BLaER1 treated with 17β-estradiol and CSF1 and Interleukin-3, amounts not matched to agents 10 nM and 100 nM (cell line): ENCODE measurements around the gene CNN3.
"Not testable (repeated sequence)": the region's sequence is repeated elsewhere in the genome, so short reads cannot be mapped to it uniquely, and the experiment has no call there.

ENCODE experiments used
- H3K27ac ChIP-seq, 11 experiments: shearing (Covaris generic); formaldehyde crosslinking; 2 replicates each; pipeline ENCODE4 v1.8.1; 2022
- H3K27me3 ChIP-seq, 11 experiments: shearing (Covaris generic); formaldehyde crosslinking; 2 replicates each; pipeline ENCODE4 v1.8.1; 2022
- H3K36me3 ChIP-seq, 11 experiments: shearing (Covaris generic); formaldehyde crosslinking; 2 replicates each; pipeline ENCODE4 v1.8.1; 2022
- H3K4me1 ChIP-seq, 10 experiments: shearing (Covaris generic); formaldehyde crosslinking; 2 replicates each; pipeline ENCODE4 v1.8.1; 2022
- H3K4me2 ChIP-seq, 11 experiments: shearing (Covaris generic); formaldehyde crosslinking; 2 replicates each; pipeline ENCODE4 v1.8.1; 2022
- H3K4me3 ChIP-seq, 10 experiments: shearing (Covaris generic); formaldehyde crosslinking; 2 replicates each; pipeline ENCODE4 v1.8.1; 2022
- H3K9ac ChIP-seq, 11 experiments: shearing (Covaris generic); formaldehyde crosslinking; 2 replicates each; pipeline ENCODE4 v1.8.1; 2022
- H3K9me3 ChIP-seq, 11 experiments: shearing (Covaris generic); formaldehyde crosslinking; replicated peaks in 1 of 11; 2 replicates each; pipeline ENCODE4 v1.8.1; 2022
- H4K20me1 ChIP-seq, 11 experiments: shearing (Covaris generic); formaldehyde crosslinking; 2 replicates each; pipeline ENCODE4 v1.8.1; 2022
- Cebpa-rat ChIP-seq, 11 experiments: shearing (Covaris generic); IDR thresholded peaks; 2 replicates each; pipeline ENCODE4 v1.8.1; 2022

The CNN3 gene

DNA sequence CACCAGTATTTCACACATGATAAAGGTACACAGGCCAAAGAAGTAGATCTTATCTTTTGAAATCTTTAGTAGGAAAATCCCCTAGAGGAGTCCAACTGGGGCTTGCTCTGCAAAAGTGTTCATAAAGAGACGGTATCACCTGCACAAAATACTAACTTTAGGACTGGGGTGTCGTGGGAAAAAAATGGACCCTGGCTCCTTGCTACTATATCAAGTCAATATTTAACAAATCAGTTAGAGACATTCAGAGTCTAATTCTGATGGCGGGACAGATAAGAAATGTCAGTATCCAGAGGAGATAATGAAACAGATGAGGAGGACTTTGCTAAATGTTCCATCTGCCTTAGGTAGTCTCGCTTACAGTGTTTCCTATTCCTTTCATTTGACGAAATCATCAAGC lies 25.6 kb upstream of the CNN3 start:
- TF ChIP-seq Cebpa-rat (IDR thresholded peaks at IDR 0.05), result no peak
- Histone ChIP-seq H3K4me1 (no peaks in the 10 kb centered on the region), H3K4me3 (no peak overlapping the region), H3K27ac (no peak overlapping the region), H3K9me3 (peaks cover 0 to 6% (median 0%) of the 10 kb centered on the region in 11 experiments; a peak in 3 of 22 replicates), H3K4me2 (no peak overlapping the region), H4K20me1 (no peaks in the 10 kb centered on the region), H3K27me3 (no peaks in the 10 kb centered on the region), H3K9ac (no peak overlapping the region), H3K36me3 (no peaks in the 10 kb centered on the region)

GRCh38 chr1:94951509-94952208 lies 24.7 kb upstream of the CNN3 start:
- Histone ChIP-seq H3K4me1 (peaks cover 0 to 5% (median 0%) of the 10 kb centered on the region in 10 experiments; a peak in 3 of 20 replicates), H4K20me1 (no peaks in the 10 kb centered on the region), H3K27ac (no peak overlapping the region), H3K36me3 (no peaks in the 10 kb centered on the region), H3K27me3 (no peaks in the 10 kb centered on the region), H3K9ac (no peak overlapping the region), H3K4me2 (no peak overlapping the region), H3K4me3 (no peak overlapping the region), H3K9me3 (peaks cover 0 to 6% (median 0%) of the 10 kb centered on the region in 11 experiments; a peak in 3 of 22 replicates)
- no peak for TF ChIP-seq Cebpa-rat (IDR thresholded peaks at IDR 0.05)

- H4K20me1 ChIP-seq, result no peaks in the 10 kb centered on the region
- H3K9ac ChIP-seq, result no peak overlapping the region
- H3K4me1 ChIP-seq, result peaks cover 0 to 6% (median 0%) of the 10 kb centered on the region in 10 experiments; a peak in 3 of 20 replicates
- H3K4me2 ChIP-seq, result no peak overlapping the region
- H3K4me3 ChIP-seq, result no peak overlapping the region
- peaks cover 0 to 6% (median 0%) of the 10 kb centered on the region in 11 experiments; a peak in 3 of 22 replicates for H3K9me3 ChIP-seq
- TF ChIP-seq Cebpa-rat (IDR thresholded peaks at IDR 0.05), result no peak
- no peaks in the 10 kb centered on the region for H3K36me3 ChIP-seq
- no peaks in the 10 kb centered on the region for H3K27me3 ChIP-seq
- no peak overlapping the region for H3K27ac ChIP-seq
These were observed 24.1 kb upstream of the CNN3 start for GRCh38 chr1:94951046-94951445.

- Histone ChIP-seq H3K36me3 (no peaks in the 10 kb centered on the region), H3K9ac (no peak overlapping the region), H3K27ac (no peak overlapping the region), H3K4me2 (no peak overlapping the region), H3K4me1 (peaks cover 0 to 6% (median 0%) of the 10 kb centered on the region in 10 experiments; a peak in 3 of 20 replicates), H4K20me1 (no peaks in the 10 kb centered on the region), H3K9me3 (peaks cover 0 to 6% (median 0%) of the 10 kb centered on the region in 11 experiments; a peak in 3 of 22 replicates), H3K4me3 (no peak overlapping the region), H3K27me3 (no peaks in the 10 kb centered on the region)
- no peak for TF ChIP-seq Cebpa-rat (IDR thresholded peaks at IDR 0.05)
These were observed 23.1 kb upstream of the CNN3 start for GRCh38 chr1:94949681-94950661.

- Histone ChIP-seq H4K20me1 (no peaks in the 10 kb centered on the region), H3K36me3 (no peaks in the 10 kb centered on the region), H3K27me3 (no peaks in the 10 kb centered on the region), H3K4me2 (no peak overlapping the region), H3K9ac (no peak overlapping the region), H3K27ac (no peak overlapping the region), H3K4me3 (no peak overlapping the region), H3K9me3 (no peaks in the 10 kb centered on the region), H3K4me1 (peaks cover 0 to 6% (median 0%) of the 10 kb centered on the region in 10 experiments; a peak in 3 of 20 replicates)
- no peak for TF ChIP-seq Cebpa-rat (IDR thresholded peaks at IDR 0.05)
These were observed 20.5 kb upstream of the CNN3 start for GRCh38 chr1:94947437-94947836.

DNA sequence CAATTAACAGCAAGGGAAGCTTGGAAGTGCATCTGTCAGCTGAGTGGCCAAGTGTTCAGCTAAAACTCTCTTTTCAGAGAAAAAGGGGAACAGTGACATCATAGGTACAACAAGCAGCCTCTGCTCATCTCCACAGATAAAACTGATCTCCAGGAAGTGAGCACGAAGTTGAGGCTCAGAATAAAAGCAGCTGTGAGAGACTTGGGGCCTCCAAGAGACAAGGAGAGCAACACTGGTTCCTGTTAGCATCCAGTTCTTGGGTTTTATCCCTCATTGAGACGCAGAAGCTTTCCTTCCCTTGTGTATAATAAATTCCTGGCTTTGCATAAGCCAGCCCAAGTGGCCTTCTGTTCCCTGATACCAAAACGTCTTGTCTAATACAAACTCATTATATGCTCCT lies 20.0 kb upstream of the CNN3 start:
- Histone ChIP-seq H4K20me1 (no peaks in the 10 kb centered on the region), H3K9ac (no peak overlapping the region), H3K4me1 (peaks cover 0 to 6% (median 0%) of the 10 kb centered on the region in 10 experiments; a peak in 3 of 20 replicates), H3K27me3 (no peaks in the 10 kb centered on the region), H3K4me2 (no peak overlapping the region), H3K36me3 (no peaks in the 10 kb centered on the region), H3K4me3 (no peak overlapping the region), H3K9me3 (no peaks in the 10 kb centered on the region), H3K27ac (no peak overlapping the region)
- no peak for TF ChIP-seq Cebpa-rat (IDR thresholded peaks at IDR 0.05)

- H4K20me1 ChIP-seq, result no peaks in the 10 kb centered on the region
- no peak overlapping the region for H3K4me3 ChIP-seq
- no peak for TF ChIP-seq Cebpa-rat (IDR thresholded peaks at IDR 0.05)
- H3K9me3 ChIP-seq, result no peaks in the 10 kb centered on the region
- H3K36me3 ChIP-seq, result no peaks in the 10 kb centered on the region
- H3K4me2 ChIP-seq, result no peak overlapping the region
- H3K27ac ChIP-seq, result no peak overlapping the region
- no peak overlapping the region for H3K9ac ChIP-seq
- no peaks in the 10 kb centered on the region for H3K27me3 ChIP-seq
- peaks cover 0 to 6% (median 0%) of the 10 kb centered on the region in 10 experiments; a peak in 3 of 20 replicates for H3K4me1 ChIP-seq
These were observed 15.5 kb upstream of the CNN3 start for GRCh38 chr1:94942171-94943128.

- H3K4me3 ChIP-seq, H3K9ac ChIP-seq, H3K4me2 ChIP-seq, H3K36me3 ChIP-seq, H4K20me1 ChIP-seq, H3K9me3 ChIP-seq, H3K27ac ChIP-seq, H3K27me3 ChIP-seq, H3K4me1 ChIP-seq: not testable (repeated sequence)
These were observed 14.6 kb upstream of the CNN3 start for GRCh38 chr1:94941480-94941879.
